ENCODE results near the gene FOXK1.

FOXK1 gene

DNA sequence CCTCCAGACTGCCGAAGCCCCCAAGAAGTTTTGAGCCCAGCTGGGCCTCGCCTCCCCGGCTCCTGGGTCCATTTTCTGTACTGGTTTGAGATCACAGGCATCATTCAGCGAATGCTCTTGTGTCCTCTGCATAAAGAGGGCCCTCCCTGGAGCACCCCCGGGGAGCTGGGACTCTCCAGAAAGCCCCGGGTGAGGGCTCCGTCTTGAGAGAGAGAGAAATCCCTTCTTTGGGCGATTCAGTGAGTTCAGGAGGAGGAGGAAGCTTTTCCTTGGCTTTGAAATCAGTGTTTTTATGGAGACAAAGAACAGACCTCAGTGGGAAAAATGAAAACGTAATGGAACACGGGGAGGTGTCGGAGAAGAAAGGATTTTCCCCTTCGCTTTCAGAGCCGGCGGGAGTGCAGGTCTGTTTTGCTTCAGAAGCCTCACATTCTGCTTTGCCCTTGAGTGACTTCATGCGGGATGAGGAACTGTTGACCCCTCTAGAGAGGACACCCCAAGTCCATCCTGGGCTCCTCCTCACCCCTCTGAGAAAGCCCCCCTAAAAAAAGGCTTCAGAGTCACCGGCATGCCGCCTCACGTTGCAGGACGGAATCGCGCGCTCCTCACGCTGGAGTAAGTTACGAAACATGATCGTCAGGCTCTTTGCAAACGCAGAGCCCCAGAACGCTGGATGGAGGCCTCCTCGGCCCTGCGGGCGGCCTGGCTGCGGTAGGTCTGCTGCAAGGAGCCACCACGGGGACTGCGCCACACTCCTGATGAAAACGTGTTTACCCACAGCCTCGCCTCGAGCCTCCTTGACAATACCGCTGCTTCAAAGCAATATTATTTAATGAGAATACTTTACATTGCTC, 84.8 kb downstream of the FOXK1 start:
- DNase-seq: no peak

DNA sequence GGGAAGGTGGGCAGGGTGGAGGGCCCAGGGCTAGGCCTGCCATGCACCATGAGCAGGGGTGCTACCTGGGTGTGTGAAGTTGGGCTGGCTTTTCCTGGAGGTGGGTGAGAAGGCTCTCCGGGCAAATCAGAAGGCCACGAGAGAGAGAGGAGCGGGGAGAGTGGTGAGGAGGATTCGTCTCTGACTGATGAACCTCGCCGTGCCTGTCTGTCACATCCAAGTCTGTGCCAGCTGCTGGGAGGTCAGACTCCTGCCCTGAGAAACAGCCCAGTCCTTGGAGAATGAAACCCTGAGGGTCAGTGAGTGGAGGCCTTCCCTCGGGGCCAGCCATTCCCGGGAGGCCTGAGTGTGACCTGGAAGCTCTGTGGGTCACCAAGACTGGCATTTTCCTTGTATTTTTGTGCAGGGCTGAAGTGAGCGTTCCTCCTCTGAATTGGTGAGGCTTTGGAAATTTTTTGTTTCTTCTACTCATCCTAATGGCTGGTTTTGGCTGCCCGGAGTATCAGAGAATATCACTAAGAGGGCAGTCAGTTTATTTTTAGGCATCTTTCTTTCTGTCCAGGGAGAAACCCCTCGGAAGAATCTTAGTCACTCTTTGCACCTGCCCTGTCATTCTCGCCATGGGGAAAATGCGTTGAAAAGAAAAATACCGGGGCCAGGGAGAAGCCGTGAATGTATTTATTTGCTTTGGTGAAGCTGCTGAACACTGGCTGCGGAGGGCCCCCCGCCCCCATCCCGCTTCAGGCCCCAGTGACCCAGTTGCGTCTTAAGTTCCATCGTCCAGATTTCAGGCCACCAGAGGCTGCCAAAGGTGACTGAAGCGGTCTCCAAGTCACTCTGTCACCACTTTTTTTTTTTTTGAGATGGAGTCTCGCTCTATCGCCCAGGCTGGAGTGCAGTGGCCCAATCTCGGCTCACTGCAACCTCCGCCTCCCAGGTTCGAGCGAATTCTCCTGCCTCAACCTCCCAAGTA, 86.8 kb downstream of the FOXK1 start:
- no peak for DNase-seq

DNA sequence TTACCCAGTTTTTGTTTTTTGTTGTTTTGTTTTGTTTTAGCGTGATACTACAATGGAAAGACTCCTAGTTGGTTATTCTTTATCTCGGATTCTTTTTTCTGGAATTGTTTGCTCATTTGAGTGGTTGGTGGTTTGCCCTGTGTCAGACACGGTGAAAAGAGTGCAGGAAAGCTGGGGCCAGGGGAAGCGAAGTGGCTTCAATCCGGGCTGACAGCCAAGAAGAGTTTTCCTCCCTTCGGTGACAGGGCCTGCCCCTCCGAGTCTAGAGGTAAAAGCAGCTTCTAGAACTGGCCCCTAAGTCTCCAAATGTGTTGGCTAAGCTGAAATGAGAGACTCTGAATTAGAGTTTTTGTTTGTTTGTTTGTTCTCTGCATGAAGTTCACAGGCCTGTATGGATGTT, 87.7 kb downstream of the FOXK1 start:
- DNase-seq: no peak

DNA sequence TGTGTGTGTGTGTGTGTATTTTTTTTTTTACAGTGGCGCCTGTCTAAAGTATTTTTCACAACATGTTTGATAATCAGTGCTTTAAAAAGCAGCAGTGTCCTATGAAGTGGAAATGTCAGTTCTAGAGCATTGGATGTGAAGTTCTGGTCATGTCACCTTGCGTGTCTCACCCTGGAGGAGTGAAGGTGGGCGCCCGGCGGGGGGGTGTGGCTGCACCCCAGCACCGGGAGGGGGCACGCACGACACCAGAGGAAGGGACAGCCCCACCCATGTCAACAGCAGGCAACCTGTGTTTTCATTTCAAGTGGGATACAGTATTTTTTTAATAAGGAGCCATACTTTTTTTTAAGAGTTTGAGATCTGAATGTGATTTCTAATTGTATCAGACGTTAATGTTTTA, 88.8 kb downstream of the FOXK1 start:
- DNase-seq: no peak

DNA sequence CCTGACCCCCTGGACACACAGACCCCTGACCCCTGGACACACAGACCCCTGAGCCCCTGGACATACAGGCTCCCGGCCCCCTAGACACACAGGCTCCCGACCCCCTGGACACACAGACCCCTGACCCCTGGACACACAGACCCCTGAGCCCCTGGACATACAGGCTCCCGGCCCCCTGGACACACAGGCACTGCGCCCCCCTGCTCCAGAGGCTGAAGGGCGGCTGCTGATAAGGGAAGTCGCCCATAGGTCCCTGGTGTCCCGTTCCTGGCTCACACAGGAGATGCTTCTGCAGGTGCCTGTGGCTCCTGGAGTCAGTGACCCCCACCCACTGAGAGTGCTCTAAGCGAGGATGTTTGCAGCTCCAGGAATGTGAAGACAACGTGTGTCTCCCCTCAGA, 89.6 kb downstream of the FOXK1 start:
- DNase-seq: no peak

DNA sequence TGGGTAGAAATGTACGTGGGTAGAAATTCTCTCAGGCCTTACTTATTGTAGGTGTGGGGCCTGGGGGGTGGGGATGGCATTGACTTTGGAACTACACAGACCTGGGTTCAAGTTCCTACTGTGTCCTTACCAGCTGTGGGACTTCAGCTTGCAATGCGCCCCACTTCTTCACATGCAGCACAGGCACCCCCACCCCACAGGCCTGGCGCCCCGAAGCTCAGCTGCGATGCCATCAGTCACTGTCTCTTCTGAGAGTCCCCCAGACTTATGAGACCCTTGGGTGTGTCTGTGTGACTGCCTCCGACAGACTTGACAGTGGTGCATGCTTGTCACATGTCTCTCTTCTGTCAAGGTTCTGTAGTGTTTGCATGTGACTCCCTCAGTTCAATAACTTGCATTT, 90.2 kb downstream of the FOXK1 start:
- DNase-seq: no peak

DNA sequence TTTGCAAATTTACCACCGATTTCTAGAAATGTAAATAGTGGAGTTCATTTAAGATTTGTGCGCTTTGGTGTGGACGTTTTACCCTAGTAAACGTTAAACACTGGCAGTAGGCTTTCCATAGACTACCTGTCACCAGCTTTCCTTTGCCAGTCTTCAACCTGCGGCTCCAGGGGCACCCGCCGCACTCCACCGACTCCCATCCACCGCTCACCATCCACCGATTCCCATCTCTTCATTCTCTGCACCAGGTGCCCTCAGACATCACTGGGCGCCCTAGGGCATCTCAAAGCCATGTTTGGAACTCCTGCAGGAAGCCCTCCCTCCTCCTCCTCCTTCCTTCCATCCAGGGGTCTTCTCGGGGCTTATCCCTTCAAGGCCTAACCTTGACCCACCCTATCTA, 91.9 kb downstream of the FOXK1 start:
- DNase-seq: no peak

DNA sequence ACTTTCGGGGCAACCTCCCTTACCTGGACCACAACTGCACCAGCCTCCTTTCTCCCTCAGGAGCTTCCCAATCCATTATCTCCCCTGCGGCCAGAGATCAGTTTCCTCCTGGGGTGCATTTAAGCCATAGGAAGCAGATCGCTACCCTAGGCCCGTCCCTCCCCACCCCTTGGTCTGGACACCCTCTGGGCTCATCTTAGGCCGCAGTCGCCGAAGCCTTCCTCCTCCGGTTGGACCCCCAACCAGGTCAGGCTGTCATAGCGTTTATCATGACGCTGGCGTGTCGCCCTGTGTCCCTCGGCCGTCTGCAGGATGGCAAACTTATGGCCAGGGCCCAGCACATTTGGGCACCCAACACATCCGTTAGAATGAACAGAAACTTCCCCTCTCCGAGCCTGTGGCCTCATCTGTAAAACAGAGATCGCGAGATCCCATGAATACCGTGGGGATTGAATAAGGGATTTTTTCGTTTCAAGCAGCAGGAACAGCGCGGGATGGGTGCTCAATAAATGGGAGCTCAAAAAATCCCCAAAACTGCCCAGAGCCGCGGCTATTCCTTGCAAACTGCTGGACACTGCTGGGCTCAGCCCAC, 92.7 kb downstream of the FOXK1 start:
- peak; percentile 74 for DNase-seq

DNA sequence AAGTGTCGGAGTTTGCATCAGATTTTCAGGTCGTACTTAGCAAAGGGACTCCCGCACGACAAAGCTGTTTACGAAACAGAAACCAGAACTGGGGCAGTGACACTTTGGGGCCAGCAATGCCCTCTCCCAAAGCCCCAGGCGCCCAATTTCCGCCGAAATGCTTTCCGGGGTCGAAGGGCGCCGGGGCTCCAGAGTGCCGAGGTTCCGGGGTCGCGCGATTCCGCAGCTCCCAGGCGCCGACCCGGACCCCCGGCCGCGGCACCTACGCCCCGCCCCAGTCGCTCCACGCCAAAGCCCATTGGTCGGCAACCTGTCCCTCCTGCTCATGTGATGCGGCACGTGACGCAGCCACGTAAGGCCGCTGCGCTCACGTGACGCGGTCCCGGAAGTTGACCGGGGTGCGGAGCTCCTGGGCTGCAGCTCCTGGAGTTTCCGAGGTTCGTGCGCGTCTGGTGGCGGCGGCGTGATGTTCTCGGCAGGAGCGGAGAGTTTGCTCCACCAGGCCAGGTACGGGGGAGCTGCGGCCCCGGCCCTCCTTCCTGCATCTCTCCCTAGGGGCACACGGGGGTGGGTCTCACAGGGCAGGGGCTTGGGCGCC, 93.3 kb downstream of the FOXK1 start, which contains the start of gene AP5Z1:
Gene AP5Z1, plus strand, starts transcription at position 374 of the 598 bp plus-strand sequence. Its CDS starts 93 bp downstream, at position 467.
- peak; percentile 85 for DNase-seq

DNA sequence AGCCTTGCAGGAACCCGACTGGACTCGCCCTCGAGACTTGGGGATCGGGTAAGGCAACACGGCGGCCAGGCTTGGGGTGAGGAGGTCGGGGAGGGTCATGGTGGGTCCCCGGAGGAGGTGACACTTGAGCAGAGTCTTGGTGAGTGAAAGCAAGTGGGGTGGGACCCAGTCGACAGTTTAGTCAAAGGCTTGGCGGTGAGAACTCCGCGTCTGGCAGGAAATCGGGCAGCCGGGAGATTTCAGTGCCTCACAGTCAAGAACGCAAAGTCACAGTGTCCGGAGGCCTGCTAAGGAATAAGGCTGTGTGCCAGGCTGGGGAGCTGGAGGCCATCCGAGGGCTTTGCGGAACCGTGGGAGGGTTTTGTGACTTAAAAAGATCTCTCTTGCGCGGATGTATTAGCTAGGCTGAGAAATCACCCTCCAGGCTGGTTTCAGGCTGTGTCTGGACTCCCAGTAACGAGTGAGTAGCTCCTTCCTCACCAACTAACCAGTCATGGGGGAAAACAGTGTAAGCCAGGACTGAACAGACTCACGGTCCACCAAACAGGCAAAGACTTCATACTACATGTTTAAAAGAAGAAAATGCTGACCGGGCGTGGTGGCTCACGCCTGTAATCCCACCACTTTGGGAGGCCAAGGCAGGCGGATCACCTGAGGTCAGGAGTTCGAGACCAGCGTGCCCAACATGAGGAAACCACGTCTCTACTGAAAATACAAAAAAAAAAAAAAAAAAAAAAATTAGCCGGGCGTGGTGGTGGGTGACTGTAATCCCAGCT, 93.9 kb downstream of the FOXK1 start:
- DNase-seq: no peak

DNA sequence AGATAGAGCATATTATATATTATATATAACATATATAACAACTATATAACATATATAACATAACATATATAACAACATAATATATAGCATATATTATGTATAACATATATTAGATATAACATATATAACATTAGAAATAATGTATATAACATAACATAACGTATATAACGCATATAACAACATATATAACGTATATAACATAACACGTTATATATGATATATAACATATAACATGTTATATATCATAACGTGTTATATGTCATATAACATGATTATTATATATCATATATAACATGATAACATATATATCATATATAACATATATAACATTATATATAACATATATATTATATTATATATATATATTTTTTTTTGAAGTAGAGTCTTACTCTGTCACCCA, 97.0 kb downstream of the FOXK1 start:
- DNase-seq: no peak

DNA sequence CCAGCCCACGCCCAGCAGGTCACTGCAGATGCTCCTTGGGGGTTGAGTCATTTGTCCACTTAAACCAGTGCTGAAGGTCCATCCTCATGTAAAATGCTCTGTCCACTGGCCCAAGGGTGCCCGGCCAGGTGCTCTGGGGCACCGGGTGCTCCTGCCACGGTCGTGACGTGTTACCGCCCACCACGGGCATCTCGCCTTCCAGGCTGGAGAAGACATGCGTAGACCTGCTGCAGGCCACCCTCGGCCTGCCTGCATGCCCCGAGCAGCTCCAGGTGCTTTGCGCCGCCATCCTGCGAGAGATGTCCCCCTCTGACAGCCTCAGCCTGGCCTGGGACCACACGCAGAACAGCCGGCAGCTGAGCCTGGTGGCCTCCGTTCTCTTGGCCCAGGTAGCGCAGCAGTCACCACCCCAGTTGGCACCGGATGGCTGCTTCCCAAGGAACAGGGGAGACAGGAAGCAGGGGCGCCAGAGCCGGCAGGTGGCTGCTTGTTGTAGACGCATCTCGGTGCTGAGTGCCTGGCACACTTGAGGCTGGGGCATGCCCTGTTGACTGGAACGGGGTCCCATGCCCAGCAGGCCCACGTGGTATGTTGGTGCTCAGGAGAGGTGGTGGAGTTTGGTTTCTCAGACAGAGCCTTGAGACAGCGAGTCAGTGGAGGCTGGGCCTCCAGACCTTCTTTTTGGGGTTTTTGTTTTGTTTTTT, 99.4 kb downstream of the FOXK1 start:
- no peak for DNase-seq

DNA sequence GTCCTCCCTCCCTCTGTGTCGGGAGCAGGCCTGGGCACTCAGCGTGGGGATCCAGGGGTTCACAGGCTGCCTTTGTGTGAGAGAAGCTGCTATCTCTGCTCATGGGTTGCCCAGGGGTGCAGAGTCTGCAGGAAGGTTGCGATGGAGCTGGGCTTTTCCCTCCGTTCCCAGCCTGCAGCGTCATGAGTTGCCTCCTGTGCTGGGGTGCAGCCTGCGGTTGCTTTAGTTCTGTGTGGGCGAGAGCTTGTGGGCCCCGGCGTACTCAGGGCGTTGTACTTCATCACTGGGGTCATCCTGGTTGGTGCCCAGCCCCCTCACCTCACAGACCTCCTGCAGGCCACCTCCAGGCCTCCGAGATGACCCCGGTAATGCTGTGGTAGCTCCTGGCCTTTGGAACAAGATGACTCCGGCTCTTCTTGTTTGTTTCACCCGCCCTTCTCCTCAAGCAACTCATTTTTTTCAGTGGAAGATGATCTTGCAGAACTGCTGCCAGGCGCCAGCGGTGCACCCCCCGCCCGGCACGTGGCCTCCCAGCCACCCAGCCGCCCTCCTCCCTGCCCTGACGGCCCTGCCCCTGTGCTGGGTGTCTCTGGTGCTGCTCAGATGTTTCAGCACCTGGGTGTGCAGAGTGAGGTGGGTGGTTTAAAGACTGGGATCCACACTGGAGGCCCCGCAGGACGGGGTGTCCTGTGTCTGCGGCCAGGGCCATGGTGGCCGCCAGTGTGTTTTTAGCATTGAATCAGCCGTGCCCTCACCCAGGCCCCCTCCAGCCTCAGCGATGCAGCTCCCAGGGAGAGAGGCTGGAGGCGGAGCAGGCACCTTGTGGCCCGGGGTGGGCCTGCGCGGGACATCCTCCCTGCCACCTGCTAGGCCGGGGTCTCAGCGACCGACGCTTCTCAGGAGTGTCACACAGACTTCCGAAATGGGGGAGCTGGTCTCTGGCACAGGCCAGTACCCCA, 100.5 kb downstream of the FOXK1 start:
- DNase-seq: no peak

DNA sequence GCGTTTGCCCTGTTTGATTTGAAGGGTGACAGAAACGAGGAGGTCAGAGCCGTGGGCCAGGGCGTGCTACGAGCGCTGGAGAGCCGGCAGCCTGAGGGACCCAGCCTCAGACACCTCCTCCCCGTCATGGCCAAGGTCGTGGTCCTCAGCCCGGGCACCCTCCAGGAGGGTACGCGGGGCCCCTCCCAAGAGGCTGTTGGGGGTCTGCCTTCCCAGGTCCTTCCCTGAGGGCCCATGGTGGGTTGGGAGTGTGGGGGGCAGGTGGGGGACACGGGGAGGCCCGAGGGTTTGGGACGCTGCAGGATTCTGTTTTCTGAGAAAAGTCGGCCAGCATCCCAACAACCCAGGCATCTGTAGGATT, 101.2 kb downstream of the FOXK1 start:
- no peak for DNase-seq

DNA sequence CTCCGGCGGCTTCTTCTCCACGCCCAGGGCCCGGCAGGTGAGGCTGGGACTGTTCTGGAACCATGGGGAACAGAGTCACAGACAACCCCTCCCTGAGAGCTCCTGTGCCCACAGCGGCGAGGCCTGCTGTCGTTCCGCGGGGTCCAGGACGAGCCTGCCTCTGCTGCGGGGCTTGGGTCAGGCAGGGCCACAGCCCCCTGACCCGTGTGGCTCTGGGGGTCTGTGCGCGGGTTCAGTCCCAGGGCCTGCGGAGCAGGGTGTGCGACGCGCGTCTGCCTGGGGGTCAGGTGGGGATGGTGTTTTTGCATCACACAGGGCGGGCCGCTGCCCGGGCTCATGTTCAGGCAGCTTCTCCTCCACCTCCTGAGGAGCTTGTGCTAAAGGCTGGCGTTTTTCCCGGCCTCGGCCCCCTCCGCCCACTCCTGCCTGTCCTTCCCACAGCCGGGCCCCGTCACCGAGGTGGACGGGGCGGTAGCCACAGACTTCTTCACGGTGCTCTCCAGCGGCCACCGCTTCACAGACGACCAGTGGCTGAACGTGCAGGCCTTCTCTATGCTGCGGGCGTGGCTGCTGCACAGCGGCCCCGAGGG, 101.8 kb downstream of the FOXK1 start:
- DNase-seq: no peak

DNA sequence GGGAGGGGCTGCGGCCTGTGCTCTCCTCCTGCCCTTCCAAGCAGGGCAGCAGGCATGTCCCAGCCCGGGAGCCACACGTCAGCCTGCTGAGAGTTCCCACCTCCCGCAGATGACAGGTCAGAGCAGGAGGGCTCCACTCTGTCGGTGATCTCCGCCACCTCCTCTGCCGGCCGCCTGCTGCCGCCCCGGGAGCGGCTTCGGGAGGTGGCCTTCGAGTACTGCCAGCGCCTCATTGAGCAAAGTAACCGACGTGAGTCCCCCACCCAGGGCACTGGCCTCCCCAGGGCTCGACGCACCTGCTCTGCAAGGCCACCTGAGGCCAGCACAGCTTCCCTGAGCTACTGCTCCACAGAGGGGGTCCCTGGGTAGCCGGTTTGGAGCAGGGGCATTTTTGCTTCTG, 102.7 kb downstream of the FOXK1 start:
- no peak for DNase-seq

DNA sequence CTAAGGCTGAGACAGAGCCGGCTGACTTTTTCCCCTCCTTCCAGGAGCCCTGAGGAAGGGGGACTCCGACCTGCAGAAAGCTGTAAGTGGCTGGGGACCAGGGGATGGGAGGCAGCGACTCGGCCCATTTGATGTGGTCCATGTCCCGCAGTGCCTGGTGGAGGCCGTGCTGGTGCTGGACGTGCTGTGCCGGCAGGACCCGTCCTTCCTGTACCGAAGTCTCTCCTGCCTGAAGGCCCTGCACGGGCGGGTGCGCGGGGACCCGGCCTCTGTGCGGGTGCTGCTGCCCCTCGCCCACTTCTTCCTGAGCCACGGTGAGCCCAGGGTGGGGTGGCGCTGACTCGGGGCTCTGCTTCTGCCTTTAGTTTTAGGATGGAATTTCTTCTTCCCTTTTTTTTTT, 103.3 kb downstream of the FOXK1 start:
- no peak for DNase-seq

DNA sequence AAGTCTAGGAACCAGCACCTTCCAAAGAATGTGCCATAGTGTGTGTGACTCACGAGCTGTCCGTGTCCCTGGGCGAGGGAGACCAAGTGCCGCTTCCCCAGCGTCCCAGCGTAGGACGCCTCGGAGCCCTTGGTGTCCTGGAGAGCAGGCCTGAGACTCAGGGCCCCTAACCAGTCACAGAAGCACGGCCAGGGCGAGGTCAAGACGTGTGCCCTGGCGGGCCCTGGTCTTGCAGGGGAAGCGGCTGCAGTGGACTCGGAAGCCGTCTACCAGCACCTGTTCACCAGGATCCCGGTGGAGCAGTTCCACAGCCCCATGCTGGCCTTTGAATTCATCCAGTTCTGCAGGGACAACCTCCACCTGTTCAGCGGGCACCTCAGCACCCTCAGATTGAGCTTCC, 103.9 kb downstream of the FOXK1 start:
- DNase-seq: no peak

DNA sequence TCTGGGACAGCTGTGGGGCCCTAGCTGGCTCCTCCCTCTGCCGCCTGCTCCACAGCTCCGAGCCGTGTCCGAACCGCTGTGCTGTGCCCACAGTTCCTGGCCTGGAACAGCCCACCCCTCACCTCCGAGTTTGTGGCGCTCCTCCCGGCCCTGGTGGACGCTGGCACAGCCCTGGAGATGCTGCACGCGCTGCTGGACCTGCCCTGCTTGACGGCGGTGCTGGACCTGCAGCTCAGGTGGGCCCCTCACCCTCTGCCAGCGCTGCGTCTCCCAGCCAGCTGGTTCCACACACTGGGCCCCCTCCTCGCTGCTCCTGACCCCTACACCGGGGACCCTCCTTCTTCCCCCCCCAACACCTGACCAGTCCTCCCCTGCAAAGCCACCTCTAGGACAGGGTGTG, 105.4 kb downstream of the FOXK1 start:
- no peak for DNase-seq
